Mesenteric fat pad (tissue), 1 donor: ENCODE results near the gene ACP6. TPM values are rescaled to one million over a fixed set of nuclear protein-coding genes. Genes with fewer than 3 reads are reported as not detected.
A peak's percentile ranks its signal among the peaks of the same experiment; 100 is the strongest.
"Not testable (repeated sequence)": the region's sequence is repeated elsewhere in the genome, so short reads cannot be mapped to it uniquely, and the experiment has no call there.

Experiments used
- DNase-seq: peaks from one replicate; pipeline ENCODE4 v3.0.0-alpha.2; 2020; ENCODE audit warnings: low spot score
- long read RNA-seq: library from polyadenylated mRNA; unstranded; transcript quantifications from one replicate; pipeline ENCODE4 v2.0.0, GENCODE V29; 2020
- total RNA-seq: library from RNA; stranded (reverse); fragmentation: NEBNext Ultra II Directional; extraction: Animal tissue kit (Norgen Biotek cat#: 25700); gene quantifications from one replicate; pipeline ENCODE4 v1.2.1, GENCODE V29; 2021
- donor health status: DM: yes; HTN: yes; CAD: no.

Gene ACP6
- total RNA-seq: 8.0 TPM
- long read RNA-seq, full-length matches to known transcripts: 12 of 19 reads
- long read RNA-seq, partial matches to known transcripts: 2 of 19 reads
- long read RNA-seq, other reads (novel, unspliced or antisense): 5 of 19 reads

DNA sequence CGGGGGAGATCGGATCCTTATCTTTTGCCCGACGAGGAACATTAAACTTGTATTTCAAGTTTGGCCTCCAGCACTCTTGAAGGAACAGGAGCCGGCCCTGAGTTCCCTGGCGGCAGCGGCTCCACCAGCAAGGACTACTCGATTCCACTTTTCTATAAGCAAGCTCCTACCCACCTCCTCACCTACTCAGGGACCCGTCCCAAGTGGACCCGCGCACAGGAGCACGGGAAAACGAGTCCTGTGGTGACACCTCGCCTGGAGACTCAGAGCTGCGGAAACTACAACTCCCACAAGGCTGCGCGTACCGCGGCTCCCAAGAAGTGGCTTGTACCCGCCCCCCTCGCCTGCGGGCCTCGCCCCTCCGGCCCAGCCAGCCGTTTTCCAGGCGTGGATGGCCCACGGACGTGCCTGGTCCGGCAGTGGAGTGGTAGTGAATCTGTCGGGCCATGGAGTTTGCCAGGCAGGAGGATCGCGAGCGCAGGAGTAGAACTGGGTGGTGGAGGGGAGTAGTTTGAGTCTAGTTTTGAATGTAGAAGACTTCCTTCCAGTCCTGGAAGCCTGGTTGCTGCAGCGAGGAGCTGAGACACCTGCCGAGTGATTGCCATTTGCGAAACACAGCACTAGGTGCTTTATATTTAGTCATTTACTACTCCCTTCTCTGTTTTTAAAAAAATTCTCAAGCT is at the start of gene ACP6:
Gene ACP6, minus strand, starts transcription at position 206 of the 683 bp plus-strand sequence. CDS start 476 bp downstream, outside the sequence.
- DNase-seq: peak; percentile 96

DNA sequence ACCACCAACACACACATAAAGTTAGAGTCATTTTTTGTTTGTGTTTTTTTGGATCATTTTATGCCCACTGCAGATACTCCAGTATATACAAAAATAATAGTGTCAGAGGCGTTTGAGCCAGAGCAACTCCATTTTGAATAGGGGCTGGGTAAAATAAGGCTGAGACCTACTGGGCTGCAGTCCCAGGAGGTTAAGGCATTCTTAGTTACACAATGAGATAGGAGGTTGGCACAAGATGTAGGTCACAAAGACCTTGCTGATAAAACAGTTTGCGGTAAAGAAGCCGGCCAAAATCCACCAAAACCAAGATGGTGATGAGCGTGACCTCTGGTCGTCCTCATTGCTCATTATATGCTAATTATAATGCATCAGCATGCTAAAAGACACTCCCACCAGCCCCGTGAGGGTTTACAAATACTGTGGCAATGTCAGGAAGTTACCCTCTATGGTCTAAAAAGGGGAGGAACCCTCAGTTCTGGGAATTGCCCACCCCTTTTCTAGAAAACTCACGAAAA is 49.4 kb upstream of the ACP6 start:
- DNase-seq: no peak

DNA sequence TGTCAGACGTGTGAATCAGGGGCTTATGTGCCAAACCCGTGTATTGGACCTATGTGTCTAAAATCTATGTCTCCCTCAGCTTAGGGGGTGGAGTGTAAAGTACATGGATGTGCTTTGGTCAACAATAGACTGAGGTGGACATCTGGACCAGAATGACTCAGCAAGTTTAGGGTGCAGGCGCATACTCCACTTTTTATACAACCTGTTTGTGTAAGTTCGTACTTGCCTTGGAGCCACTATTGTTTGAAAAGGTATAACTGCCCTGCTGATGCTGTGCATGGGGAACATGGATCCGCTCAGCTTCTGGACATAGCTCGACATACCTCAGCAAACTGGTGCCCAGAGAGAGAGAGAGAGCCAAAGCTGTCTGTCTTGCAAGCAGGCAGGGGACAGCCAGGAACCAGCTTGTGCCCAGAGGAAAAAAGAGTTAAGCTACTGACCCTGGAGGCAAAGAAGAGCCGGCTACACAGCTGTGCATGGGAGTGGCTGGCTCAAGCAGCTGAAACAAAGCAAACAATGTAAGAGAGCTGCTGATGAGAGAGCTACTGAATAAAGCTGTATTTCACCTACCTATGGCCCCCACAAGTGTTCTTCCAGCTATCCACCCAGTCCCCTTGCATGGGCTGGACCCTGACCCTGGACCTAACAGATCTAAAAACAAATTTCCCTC is 48.8 kb upstream of the ACP6 start:
- DNase-seq: no peak

DNA sequence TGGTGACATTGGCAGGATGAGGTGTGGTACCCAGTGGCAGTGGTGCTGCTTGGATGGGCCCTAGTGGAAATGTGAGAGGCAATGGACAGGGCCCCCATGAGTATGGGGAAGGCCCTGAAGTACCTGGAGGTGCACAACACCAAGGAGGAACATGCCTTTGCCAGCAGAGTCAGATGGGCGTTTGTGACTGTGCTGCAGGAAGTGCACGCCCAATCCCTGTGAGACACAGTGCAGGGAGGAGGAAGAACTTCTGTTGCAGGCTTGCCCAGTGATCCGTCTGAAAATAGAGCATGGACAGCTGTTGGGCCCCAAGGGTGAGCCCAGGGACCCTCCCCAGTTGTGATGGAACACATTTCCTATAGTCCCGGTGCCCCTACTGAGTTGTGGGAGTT is 47.4 kb upstream of the ACP6 start:
- DNase-seq: no peak

DNA sequence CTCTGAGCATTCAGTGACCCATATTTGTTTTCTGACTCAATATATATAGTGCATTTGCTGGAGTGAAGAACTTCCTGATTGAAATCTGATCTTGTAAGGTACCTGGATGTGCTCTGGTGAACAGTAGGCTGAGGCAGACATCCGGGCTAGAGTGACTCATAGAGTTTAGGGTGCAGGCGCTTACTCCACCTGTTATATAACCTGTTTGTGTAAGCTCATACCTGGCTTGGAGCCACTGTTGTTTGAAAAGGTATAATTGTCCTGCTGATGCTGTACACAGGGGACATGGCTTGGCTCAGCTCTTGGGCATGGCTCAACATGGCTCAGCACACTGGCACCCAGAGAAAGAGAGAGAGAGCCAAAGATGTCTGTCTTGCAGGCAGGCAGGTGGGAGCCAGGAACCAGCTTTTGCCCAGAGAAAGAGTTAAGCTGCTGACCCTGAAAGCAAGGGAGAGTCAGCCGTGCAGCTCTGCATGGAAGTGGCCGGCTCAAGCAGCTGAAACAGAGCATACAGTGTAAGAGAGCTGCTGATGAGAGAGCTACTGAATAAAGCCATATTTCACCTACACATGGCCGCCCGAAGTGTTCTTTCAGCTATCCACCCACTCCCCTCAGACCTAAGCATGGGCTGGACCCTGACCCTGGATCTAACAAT is 46.9 kb upstream of the ACP6 start:
- DNase-seq: no peak

DNA sequence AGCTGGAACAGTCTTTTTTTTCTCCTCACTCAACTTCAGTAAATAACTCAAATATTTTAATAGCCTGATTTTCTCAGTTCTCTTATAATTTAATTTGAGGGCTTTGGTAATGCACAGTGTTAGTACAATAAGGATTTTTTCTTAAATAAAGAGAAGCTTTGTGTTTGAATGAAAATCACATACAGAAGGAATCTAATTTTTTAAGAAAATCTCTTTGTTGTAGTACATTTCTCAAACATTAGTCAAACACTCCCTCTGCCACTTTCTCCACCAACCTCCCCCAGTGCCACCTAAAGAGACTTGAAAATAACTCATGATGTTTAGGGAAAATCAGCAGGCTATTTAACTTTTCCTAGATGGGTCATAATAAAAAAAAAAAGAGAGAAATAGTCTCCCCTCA is 42.3 kb upstream of the ACP6 start:
- no peak for DNase-seq

DNA sequence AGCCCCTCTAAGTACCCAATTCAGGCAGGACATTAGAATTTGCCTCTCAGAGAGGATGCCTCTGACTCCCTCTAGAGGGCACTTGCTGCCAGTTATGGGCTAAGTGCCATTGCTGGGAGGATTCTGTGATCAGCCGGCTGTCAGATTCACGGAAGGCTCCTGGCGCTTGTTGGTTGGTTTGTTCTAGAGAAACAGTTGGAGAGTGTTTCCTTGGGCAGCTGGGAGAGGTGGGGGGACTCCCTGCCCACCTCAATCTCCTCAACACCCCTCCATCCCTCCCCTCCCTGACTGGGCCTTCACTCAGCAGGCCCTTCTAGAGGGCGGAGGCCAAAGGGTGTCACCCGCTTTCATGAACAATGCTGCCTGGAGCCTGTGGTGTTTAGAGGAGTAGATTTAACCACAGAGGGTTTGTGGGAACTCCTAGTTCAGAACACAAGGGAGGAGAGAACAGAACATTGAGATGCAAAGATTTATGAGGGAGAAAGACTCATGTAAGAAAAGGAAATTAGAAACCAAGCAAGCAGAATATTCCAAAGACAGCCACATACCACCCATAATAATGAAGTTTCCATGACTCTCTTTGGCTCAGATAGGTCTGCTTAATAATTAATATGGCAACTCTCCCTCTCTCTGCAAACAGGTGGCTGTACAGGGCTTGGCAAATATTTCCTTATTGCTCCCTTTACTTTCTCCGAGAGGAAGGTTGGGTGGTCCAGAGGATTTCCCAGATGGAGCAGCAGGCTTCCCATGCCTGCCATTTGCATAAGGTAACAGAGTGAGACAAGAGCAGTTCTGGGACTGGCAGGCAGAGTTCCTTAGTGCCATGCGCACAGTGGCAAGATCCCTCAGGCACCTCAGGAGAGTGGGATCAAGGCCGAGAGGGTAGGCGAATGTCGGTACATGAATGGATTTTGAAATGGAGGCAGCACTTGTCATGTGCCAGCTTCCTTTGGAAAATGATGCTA is 30.0 kb upstream of the ACP6 start:
- no peak for DNase-seq

DNA sequence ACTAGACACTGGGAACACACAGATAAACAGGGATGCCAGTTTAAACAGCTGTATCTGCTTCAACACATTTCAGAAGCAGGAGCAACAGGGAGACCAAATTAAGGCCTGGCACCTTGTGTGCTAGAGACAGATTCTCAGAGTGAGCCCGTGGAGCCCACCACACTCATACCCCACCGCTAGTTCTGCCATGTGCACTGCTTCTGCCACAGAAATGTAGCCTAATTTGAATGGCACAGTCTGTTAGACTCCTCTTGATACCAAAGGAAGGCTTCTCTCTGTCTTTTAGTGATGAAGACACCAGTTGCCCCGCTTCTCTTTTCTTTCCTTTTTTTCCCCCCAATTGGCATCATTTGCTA is 29.3 kb upstream of the ACP6 start:
- no peak for DNase-seq

DNA sequence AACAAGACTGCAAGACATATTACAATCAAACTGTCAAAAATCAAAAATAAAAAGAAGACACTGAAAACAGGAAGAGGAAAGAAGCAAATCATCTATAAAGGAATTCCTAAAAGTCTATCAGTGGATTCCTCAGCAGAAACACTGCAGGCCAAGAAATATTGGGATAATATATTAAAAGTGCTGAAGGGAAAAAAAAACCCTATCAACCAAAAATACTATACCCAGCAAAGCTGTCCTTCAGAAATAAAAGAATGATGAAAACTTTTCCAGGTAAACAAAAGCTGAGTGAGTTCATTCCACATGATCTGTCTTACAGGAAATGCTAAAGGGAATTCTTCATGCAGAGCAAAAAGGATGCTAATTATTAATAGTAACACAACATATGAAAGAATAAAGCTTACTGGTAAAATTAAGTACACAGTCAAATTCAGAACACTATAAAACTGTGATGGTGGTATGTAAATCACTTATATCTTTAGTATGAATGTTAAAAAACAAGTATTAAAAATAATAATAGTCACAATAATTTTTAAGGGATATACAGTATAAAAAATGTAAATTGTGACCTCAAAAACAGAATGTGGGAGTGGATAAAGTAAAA is 12.9 kb upstream of the ACP6 start:
- no peak for DNase-seq

DNA sequence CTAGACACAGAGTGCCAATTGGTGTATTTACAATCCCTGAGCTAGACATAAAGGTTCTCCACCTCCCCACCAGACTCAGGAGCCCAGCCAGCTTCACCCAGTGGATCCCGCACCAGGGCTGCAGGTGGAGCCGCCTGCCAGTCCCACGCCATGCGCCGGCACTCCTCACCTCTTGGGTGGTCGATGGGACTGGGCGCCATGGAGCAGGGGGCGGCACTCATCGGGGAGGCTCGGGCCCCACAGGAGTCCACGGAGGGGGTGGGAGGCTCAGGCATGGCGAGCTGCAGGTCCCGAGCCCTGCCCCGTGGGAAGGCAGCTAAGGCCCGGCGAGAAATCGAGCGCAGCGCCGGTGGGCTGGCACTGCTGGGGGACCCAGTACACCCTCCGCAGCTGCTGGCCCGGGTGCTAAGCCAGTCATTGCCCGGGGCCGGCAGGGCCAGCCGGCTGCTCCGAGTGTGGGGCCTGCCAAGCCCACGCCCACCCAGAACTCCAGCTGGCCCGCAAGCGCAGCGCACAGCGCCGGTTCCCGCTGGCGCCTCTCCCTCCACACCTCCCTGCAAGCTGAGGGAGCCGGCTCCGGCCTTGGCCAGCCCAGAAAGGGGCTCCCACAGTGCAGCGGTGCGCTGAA is 10.4 kb upstream of the ACP6 start:
- not testable (repeated sequence) for DNase-seq

DNA sequence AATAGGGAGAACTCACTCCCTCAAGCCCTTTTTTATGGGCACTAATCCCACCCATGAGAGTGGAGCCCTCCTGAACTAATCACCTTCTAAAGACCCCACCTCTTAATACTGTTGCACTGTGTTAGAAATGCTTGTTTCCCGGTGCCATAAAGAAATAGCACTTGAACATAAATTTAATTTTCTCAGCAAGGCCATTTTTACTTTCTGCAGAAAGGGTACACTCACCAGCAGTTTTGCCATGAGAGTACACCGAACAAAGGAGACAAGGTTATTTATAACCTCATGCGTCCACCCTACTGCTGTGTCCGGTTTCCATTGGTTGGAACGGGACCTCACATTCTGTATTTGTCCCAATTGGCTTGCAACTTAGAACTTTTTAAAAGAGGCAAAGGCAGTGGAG is 7.4 kb upstream of the ACP6 start:
- DNase-seq: not testable (repeated sequence)

DNA sequence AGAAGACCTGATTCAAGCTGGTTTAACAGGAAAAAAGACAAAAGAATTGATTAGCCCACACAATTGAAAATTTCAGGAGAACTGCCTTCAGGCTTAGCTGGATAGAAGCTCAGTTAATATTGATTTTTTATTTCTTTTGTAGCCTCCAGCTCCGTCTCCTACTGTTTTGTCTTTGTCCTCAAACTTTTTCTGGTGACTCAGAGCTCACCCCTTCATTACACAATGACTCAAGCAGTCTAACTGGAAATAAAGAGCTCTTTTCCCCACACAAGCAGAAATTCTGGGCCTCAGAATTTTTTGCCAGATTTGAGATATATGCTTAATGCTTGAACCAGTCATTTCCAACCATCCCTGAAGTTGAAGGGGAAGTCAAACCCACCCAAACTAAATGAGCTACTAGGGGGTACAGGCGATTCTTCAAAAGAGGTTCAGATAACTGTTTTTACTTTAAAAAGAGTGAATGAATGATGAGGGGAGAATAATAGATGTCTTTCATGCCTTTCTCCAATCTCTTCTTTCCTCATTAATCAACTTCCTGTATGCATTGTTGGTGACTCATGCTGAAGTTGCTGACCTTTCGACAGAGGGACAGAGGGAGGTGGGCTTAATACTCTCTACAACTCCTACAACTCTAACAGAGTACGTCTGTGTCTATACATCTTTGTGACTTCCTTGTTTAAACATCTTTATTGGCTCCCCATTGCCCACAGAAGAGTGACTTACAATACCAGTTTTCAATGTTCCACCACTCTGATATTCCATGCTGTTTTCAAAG is 6.2 kb upstream of the ACP6 start:
- no peak for DNase-seq

DNA sequence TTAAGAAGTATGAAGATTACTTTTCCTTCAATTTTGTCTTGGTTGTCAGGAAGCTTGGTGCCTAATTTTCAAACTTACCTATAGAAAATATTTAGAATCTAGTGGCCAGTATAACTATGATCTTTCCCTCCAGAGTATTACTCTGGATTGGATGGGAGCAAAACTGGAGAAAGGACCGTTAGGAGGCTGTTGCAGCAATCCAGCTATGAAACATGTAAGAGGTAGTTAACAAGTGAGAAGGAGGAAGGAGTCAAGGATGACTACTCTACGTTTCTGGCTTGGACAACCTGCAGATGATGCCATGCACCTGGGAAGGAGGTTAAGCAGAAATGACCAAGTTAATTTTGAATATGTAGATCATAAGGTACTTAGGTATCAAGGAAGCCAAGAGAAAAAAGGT is 3.5 kb upstream of the ACP6 start:
- no peak for DNase-seq

DNA sequence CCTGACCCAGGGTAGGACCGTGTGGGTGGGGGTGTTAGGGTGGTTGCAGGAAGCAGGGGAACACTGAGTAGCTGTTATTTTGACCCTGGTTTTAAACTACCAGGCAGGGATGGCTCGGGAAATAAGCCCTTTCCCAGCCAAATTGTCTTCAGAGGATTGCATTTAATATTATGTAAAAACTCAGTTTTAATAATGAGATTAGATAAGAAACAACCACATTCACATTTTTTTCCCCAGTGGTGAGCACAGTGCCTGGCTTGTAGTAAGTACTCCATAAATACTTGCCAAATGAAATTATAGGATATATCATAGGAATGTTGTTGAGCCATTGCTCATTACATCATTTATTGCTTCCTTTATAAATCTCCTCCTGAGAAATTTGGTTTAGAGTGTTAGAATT is 3.1 kb upstream of the ACP6 start:
- no peak for DNase-seq

DNA sequence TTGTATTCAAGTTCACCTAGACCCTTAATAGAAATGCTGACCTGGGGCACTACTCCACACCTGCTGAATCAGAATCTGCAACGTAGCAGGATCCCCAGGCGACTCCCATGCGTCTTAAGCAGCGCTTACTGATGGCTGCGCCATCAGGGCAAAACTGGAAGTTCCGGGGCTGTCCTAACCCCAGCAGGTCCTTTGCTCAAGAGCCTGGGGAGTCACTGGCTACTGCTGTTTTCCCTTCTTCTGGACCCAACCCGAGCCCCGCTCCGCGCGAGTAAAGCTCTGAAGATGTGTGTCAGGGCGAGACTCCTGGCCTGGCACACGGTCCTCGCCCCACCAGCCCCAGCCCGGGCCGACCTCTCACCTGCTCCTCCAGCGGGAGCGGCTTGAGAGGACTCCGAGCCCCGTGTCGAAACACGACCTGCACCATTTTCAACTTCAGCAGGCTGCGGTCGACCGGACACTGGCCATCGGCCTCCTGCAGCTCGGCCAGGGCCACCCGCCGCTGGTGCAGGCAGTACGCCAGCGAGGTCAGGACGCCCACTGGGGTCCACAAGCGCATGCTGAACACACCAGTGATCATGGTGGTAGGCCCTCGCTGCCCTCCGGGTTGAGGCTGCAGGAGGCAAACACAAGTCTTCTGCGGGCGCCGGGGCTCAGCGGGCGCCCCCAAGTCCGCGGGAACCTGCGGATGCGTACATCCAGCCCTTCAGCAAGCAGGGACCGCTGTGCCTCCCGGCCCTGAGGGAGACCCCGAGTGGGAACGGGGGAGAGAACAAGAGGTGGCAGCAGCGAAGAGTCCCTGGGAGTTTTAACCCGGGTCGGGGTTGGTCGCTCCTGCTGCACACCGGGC is 630 bp downstream of the ACP6 start:
- no peak for DNase-seq

DNA sequence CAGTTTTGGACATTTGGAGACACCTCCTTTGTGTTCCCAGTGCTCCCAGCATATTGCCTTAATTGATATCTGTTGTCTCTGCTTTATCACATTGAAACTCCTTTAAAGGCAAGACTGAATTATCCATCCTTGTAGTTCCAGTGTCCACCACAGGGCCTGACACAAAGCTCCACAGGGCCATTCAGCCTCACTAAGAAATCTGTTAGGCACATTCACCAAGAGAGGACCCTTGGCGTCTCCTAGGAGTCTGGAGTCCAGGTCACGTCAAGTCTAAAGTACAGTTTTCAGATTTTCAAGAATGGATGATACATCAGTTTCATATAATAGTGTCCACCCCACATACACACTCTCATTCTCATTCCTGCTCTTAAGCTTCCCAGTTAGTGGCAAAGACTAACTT is 4.8 kb downstream of the ACP6 start:
- no peak for DNase-seq

DNA sequence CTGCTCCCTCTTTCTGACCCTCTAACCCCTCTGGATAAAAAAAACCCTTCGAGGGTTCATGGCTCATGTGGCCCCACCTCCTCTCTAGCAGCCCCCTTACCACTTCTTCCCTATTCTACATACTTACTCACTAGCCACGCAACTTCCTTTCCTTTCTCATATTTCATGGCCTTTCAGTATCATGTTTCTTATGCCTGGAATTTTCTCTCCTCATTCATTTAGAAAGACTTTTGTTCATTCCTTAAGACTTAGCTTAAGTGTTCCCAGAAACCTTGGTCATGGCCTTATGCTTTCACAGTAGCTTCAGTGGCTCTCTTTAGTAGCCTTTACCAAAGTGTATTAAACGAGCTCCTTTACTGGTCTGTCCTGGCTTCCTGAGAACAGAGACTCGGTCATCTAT is 6.1 kb downstream of the ACP6 start:
- DNase-seq: no peak

DNA sequence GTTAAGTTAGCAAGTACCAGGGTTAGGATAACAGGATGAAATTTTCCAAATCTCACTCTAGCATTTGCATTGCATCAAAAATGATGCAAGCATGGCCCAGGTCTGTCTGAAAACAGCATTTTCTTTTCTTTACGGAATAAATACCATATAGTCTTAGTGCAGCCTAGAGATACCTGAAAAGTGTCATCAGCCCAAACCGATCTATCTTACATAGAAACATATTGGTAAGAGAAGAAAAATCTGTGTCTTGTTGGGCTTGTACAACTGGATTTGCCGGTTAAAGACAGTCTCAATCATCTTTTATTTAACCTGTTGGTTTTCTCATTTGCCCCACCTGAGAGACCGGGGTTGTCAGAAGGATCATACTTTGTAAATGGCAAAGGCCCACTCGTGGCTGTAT is 15.8 kb downstream of the ACP6 start:
- no peak for DNase-seq
